ENCODE data around the gene FASTK.

FASTK gene, protein sequence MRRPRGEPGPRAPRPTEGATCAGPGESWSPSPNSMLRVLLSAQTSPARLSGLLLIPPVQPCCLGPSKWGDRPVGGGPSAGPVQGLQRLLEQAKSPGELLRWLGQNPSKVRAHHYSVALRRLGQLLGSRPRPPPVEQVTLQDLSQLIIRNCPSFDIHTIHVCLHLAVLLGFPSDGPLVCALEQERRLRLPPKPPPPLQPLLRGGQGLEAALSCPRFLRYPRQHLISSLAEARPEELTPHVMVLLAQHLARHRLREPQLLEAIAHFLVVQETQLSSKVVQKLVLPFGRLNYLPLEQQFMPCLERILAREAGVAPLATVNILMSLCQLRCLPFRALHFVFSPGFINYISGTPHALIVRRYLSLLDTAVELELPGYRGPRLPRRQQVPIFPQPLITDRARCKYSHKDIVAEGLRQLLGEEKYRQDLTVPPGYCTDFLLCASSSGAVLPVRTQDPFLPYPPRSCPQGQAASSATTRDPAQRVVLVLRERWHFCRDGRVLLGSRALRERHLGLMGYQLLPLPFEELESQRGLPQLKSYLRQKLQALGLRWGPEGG

DNA sequence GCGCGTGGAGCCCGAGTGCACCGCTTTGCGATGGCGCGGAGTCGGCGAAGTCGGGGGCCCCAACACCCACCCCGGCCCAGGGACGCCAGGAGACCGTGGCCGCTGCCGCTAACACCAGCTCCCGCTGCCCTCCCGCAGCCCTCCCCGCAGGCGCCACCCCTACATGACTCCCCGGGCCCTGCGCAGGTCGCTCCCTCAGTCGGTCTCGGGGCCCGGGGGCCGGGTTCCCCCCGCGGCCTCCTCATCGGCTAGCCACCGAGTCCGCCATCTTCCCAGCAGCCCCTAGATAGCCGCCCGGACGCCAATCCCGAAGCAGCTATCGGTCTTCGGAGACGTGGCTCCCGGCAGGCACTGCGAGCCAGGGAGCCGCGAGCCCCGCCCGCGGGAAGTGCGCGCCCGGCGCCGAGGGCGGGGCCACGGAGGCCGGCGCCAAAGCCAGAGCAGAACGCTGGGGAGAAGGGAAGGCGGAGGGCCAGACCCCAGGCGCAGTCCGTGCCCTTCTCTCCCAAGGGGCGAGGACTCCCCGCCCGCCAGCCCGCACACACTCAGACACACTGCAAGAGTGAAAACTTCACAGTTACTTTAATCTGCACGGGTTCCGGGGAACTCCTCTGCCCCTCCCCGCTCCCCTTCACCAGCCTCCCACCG lies at the start of gene FASTK:
FASTK (minus strand) TSS at position 288 of the 648 bp plus-strand sequence; CDS start at position 245, 43 bp downstream.
- no peak for DNase-seq (ENCODE audit: low read depth)

DNA sequence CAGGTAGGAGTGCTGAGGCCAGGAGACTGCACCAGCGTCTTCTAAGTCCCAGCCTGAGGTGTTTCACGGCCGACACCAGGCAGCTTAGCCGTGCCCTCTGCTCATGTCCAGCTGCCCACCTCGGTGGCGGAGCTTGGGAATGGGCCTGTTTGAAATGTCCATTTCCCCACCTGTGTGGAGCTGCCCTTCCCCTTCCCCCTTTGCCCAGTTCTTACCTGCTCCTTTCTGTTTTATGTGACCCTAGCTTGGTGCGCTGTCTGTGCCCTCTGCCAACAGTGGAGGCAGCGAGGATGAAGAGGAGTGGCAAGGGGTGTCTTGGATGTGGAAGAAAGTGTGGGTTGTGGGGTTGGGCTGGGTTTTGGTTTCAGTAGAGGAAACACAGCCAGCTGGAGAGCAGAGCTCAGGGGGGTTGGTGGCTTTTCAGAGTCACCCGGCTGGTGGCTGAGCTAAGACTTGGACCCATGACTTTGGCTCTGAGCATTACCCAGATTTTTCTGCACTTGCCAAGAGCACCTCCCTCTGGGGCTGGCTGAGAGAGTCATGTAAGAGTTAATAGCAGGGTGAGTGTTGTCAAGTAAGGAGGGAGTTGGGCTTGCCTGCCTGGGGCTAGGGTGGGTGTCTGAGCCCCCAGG lies 49.5 kb upstream of the FASTK start:
- no peak for DNase-seq (ENCODE audit: low read depth)

DNA sequence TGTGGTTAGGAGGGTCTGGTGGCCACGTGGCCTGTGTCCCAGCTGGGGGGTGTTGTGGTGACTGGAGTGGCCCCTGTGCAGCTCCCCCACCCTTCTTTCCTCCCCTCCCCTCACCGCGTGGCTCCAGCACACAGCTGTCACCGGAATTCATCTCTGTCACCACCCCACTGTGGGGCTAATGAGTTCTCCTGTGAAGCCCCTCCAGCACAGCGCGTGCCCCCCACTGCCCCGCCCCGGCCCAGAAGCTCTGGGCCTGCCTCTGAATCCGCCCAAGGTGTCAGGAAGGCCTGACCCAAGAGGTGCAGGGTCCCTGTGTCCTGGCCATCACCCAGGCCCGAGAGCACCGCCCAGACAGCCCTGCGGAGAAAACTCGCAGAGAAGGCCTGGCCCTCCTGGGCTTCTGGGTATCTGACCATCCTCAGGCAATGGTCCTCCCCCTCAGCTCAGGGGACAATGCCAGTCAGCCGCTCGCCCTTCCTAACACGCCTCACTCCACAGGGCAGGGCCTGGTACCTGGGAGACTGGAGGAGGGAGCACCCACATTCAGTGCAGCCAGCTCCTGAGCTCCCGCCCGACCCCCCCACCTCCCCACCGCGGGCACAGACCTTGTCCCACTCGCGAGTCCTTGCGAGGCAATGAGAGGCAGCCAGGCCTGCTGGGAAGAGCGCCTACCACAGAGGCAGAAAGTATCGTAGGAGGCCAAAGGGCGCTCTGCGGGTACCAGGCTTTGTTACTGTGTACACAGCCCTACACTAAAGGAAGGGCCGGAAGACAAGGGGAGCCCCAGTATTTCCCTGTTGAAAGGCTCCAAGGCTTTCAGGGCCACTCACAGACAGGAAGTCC lies 48.7 kb upstream of the FASTK start:
- DNase-seq (ENCODE audit: low read depth), result no peak

GRCh38 chr7:151128716-151129115 lies 48.1 kb upstream of the FASTK start:
- DNase-seq (ENCODE audit: low read depth), result no peak

- no peak for DNase-seq (ENCODE audit: low read depth)
Observed at GRCh38 chr7:151128144-151128543, 47.5 kb upstream of the FASTK start.

GRCh38 chr7:151126491-151127137 lies 46.0 kb upstream of the FASTK start:
- no peak for DNase-seq (ENCODE audit: low read depth)

DNA sequence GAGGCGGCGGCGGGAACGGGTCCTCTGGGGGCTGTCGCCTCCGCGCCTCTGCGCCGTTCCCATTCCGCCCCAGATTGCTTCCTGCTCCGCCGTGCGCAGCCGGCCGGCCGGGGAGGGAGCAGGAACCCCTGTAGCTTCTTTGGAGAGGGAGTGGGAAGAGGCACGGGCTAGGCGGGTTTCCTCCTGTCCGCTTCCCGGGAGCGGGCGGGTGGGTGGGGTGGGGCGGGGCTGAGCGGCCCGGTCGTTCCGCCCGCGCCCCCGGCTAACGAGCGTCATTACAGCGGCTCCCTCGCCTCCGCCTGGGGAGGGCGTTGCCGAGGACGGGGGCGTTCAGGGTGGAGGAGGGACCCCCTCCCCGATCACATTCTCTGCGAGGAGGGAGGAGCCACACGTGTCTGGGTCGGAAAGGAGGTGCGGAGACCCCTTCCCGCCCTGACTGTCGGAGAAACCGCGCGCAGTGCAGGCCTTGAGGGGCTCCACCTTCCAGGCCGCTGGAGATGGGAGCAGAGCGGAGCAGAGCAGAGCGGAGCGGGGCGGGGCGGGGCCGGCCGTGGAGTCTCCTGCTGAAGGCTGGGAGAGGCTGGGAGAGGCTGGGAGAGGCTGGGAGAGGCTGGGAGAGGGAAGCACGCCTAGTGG lies 45.4 kb upstream of the FASTK start:
- no peak for DNase-seq (ENCODE audit: low read depth)

GRCh38 chr7:151125470-151125845 lies 44.8 kb upstream of the FASTK start:
- no peak for DNase-seq (ENCODE audit: low read depth)

DNA sequence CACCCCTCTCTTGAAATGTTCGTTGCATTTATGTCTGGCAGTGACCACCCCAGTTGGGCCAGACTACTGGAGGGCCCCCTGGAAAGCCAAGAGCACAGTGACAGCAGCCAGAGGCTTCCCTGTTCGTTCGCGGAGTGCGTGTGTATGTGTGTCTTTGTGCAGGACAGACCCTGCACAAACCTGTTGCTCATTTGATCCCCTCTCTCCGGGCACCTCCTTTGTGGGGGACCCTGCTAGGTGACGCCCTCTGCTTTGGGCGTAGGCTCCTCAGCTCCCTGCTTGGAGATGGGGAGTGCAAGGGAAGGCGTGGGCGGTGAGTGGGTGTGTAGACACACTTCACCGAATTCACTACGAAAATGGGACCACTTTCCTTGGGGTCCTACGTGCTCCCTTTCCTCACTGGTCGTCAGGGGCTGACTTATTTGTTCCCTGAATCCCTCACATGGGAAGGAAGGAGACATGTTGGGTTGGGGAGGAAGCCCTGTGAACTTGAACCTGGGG lies 44.3 kb upstream of the FASTK start:
- DNase-seq (ENCODE audit: low read depth), result no peak

GRCh38 chr7:151124481-151124880 lies 43.9 kb upstream of the FASTK start:
- DNase-seq (ENCODE audit: low read depth), result no peak

DNA sequence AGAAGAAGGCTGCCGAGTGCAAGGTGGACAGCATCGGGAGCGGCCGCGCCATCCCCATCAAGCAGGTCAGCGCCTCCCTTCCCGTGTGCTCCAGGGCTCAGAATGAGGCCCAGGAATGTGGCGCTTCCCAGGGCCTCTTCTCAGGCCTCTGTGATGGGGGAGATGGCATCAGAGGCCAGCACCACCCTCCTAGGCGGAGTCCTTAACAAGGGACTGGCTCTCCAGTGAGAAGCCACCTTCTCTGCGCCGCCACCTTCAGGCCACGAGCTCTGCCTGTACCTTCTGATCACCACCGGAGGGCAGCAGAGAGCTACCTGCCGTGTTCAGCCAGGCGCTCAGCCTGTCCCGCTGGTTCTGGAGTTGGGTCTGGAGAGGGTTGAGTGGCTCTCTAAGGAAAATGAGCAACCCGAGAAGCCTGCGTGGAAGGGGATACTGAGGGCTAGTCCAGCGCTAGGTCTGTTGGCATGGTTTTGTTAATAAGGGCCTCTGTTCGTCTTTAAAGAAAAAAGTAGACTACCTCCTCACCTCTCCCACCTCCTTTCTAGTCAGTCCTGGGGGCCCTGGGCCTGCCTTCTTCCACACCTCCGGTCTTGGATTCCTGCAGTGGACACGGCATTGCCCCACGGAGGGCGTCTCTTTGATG lies 43.3 kb upstream of the FASTK start:
- no peak for DNase-seq (ENCODE audit: low read depth)

GRCh38 chr7:151123158-151123821 lies 42.7 kb upstream of the FASTK start:
- no peak for DNase-seq (ENCODE audit: low read depth)

GRCh38 chr7:151122796-151123157 lies 42.2 kb upstream of the FASTK start:
- no peak for DNase-seq (ENCODE audit: low read depth)

DNA sequence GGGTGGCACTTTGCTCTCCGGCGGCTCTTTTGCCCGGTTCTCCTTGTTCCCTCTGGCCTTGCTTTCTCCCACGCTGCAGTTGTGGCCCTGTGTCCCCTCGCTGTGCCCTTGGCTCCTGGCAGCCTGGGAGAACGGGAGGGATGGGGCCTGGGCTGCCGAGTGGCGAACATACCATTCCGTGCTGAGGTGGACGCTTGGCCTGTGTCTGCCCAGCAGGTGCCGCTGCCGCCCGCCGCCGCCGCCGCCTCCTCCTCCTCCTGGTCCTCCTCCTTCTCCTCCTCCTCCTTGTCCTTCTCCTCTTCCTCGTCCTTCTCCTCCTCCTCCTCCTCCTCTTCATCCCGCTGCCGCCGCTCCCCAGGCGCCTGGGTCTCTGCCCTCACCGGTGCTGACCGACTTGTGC lies 41.7 kb upstream of the FASTK start:
- no peak for DNase-seq (ENCODE audit: low read depth)

DNA sequence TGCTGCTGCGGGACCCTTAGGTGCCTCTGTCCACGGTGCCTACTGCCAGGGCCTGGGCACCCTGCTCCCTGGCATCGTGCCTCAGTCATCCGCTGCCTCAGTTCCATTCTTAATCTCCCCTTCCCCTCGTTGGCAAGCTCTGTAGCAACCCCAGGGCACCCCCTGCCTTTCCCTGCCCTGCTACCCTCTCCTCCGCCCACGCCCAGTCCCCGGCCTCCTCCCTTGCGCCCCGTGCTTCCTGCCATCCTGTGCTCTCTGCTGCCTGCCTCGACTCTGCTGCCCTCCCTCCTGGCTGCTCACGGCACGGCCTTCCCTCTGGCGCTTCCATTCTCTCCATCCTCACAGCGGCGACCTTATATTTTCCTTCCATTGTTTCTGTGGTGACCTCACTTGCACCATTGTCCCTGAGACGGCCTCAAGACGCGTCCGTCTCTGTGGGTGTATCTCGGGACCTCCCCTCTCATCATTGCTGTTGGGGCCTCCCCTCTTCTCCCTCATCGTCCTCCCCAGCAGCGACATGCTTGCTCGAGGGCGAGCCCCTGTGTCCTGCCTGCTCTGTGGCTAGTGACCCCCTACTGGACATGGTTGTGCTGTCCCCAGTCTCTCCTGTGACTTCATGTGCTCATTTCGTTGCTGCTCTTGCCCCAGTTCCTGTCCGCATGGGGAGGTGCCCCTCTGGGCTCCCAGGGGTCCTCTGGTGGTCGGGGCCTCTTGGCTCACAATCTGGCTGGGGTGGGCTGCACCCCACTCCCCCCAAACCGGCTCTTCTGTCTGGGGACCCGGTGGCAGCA lies 41.0 kb upstream of the FASTK start:
- DNase-seq (ENCODE audit: low read depth), result no peak

- no peak for DNase-seq (ENCODE audit: low read depth)
Observed at GRCh38 chr7:151120896-151121295, 40.3 kb upstream of the FASTK start.

DNA sequence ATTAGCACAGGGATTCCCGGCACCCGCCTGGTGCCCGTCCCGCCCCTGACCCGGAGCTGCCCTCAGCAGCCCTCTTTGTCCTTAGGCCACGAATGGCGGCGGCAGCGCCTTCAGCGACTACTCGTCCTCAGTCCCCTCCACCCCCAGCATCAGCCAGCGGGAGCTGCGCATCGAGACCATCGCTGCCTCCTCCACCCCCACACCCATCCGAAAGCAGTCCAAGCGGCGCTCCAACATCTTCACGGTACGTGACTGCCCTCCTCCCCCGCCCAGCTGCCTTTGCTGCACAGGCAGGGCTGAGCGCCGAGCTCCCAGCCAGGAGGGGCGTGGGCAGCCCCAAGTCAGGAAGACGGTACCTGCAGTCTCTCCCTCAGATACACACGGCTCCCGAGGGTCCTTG lies 39.3 kb upstream of the FASTK start:
- DNase-seq (ENCODE audit: low read depth), result no peak

DNA sequence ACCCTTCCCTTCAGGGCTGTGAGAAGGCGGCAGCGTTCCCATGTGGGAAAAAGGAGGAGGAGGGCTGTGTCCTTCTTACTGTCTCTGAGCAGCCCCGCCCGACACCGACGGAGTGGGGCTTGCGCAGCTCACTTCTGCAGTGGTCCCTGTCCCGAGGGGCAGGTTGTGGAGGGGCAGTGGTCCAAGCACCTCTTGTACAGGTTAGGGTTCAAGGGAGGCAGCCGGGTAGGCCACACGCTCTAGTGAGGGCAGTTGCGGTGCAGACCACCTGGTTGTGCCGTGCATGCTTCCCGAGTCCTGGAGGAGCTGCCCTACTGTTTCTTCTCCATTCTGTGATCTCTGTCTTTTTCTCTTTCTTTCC lies 38.4 kb upstream of the FASTK start:
- DNase-seq (ENCODE audit: low read depth), result no peak
